Posterior cingulate gyrus (tissue), 11 donors: ENCODE measurements around the gene WDR33.

Experiments used
- DNase-seq, 10 donors: peaks; one replicate each; pipeline versions ENCODE4 v3.0.0 to v3.0.0-alpha.2; 2020 to 2021; ENCODE audit warnings: mixed read lengths in 3 of 10
- intact Hi-C: fragments of 100-400 bp; cut with DNase I; formaldehyde crosslinking; loops from one replicate; pipeline ENCODE4 v1.15.1; 2023

Gene WDR33

GRCh38 chr2:127726158-127726880 is 84.7 kb downstream of the WDR33 start:
- no peak for DNase-seq
- intact Hi-C loops, result no loop called here

DNA sequence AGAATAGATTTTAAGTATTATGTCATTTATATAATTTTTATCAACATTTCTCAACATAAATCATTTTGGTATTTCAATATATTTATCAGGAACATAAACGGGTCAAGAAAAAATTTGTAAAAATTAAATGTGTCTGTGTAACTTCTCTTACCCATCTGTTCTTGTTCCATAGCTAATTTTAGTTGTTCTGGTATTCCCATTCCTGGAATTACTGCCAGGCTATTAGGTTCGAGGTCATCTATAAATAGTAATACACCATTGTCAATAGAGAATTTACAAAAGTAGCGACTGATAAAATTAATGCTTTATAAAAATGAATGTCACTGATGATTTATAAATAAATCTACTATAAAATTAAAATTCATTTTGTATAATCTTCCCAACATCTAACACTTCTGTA is 88.2 kb downstream of the WDR33 start:
- intact Hi-C loops, result no loop called here

DNA sequence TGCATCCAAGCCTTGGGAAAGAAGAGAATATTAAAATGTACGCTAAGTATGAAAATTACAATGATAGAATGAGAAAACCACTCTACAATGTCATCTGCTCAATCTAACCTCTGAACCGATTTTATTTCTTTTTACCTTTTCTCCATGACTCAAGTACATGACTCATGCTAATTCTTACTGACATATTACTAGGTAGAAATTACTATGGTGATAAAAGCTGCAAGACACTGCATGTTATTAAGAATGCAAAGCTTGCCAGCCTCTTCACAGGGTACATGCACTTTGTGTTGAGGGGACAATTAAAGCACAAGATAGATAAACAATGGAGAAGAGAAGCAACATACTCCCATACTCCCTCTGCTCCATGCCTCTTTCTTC is 89.0 kb downstream of the WDR33 start:
- intact Hi-C loops, result no loop called here
- DNase-seq, result no peak

More for the DNA sequence above, 88.2 kb downstream of the WDR33 start:
- DNase-seq, result no peak

DNA sequence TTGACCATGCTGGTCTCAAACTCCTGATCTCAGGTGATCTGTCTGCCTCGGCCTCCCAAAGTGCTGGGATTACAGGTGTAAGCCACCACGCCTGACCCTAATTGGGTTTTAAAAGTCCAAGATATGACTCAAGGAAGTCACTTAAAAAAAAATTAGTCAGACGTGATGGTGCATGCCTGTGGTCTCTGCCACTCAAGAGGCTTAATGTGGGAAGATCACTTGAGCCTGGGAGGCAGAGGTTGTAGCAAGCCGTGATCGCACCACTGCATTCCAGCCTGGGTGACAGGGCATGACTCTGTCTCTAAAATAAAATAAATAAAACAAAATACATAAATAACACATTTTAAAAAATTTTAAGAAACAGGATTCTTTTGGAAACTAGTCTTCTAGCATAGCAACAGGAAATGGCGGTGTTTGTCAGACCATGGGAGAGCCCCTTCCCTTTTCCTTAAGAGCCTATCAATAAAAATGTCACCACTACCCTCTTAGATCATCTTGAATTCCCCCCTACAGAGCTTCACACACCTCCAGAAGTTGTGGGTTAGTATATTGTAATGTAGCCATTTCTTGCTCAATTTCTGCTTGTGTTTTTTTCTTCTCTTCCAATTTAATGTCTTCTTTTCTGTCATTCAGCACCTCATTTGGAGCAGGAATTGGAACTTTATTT is 89.5 kb downstream of the WDR33 start:
- intact Hi-C loops, result no loop called here

GRCh38 chr2:127719301-127720218 is 91.4 kb downstream of the WDR33 start:
- intact Hi-C loops, result no loop called here
- DNase-seq, result peak in 1 of 10 donors; percentile 76

More for the DNA sequence above, 89.5 kb downstream of the WDR33 start:
- no peak for DNase-seq

DNA sequence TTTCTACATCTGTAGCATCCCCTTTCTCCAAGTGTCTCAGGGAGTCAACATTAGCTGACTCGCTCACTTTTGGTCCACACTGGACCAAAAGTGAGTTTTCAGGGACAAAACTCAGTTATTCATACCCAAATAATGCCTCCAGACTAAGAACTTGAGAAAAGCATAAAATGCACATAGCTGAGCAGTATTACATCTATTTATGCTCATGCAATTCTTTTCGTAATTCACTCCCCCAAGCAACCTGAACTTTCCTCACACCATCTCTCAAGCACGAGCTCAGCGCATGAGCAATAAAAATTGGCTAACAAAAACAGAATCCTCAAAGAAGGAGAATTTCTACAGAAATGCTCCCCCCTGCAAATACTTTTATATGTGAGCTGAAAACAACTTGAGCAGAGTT is 92.7 kb downstream of the WDR33 start:
- intact Hi-C loops, result no loop called here
- DNase-seq, result no peak

DNA sequence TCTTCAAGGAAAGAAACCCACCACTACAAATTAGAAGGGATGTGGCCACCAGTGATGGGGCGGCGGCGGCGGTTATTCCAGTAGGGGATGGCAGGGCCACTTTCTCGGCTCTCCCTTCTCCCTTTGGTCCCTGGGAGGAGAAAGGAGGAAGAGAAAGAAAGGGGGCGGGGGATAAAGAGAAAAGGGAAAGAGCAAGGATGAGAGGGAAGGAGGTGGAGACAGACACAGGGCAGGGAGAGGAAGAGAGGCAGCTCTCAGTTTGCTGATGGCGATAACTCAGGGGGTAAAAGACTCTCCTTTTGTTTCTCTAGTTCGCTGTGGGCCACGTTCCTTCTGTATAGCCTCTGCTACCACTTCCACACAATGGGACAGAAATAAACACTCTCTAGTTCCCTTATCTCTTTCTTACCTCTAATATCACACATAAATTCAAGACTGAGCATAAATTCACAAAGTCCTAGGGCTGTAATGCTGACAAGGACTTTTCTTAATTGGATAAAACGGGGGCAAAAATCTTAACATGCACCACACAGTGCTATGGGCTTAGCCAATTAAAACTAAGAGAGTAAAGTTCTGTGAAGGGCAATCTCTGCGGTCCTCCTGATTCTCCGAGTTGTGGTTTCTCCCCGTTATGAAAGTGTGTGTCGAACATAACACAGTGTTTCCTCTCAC is 95.1 kb downstream of the WDR33 start:
- no peak for DNase-seq
- intact Hi-C loops, result no loop called here

DNA sequence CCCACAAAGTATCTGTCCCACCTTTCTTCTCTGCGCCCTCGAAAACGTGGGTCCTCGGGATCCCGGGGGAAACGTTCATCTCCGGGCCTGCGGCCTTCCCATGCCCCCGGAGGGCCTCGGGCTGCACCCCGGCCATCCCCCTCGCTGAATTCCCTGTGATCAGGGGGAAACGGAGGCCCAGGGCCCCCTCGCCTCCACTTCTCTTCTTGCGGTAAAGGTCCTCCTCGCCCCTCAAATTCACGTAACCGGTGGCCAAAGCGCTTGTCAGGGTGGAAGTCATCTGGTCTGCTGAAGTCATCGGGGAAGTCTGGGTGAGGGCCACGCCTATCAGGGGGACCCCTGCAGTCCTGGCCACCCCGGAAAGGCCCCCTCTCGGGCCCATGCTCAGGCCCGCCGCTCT is 97.4 kb downstream of the WDR33 start:
- intact Hi-C loops, result no loop called here
- no peak for DNase-seq

DNA sequence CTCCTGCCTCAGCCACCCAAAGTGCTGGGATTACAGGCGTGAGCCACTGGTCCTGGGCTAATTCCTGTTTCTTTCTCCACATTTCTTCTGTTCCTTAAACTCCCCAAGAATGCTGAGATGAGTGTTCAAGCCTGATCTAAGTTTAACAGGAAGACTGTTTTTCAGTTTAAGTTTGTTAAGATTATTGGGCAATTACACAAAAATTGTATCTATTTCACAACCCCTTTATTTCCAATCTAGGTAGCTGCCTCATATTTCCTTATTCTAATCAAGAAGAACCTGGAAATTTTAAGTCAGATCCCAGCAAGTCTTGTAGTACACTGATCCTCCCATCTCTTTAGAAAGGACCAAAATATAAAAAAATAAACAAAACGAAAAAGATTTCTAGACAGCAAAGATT is 98.0 kb downstream of the WDR33 start:
- intact Hi-C loops, result no loop called here
- no peak for DNase-seq

GRCh38 chr2:127709336-127709735 is 101.6 kb downstream of the WDR33 start:
- intact Hi-C loops, result loop anchor here (10.0 kb wide), 1 partner anchor 385 kb away; the partner anchor contains the start of gene UGGT1

GRCh38 chr2:127707890-127708648 is 102.9 kb downstream of the WDR33 start:
- intact Hi-C loops, result loop anchor here (10.0 kb wide), 1 partner anchor 387 kb away; the partner anchor contains the start of gene UGGT1
- peak in 1 of 10 donors; percentile 25 for DNase-seq

More at GRCh38 chr2:127709336-127709735, 101.6 kb downstream of the WDR33 start:
- no peak for DNase-seq

- no peak for DNase-seq
- intact Hi-C loops, result loop anchor here (10.0 kb wide), 1 partner anchor 388 kb away; the partner anchor contains the start of gene UGGT1
Observed at GRCh38 chr2:127706215-127706990, 104.6 kb downstream of the WDR33 start.

GRCh38 chr2:127705391-127706065 is 105.4 kb downstream of the WDR33 start:
- DNase-seq, result no peak
- intact Hi-C loops, result loop anchor here (10.0 kb wide), 1 partner anchor 389 kb away; the partner anchor contains the start of gene UGGT1

DNA sequence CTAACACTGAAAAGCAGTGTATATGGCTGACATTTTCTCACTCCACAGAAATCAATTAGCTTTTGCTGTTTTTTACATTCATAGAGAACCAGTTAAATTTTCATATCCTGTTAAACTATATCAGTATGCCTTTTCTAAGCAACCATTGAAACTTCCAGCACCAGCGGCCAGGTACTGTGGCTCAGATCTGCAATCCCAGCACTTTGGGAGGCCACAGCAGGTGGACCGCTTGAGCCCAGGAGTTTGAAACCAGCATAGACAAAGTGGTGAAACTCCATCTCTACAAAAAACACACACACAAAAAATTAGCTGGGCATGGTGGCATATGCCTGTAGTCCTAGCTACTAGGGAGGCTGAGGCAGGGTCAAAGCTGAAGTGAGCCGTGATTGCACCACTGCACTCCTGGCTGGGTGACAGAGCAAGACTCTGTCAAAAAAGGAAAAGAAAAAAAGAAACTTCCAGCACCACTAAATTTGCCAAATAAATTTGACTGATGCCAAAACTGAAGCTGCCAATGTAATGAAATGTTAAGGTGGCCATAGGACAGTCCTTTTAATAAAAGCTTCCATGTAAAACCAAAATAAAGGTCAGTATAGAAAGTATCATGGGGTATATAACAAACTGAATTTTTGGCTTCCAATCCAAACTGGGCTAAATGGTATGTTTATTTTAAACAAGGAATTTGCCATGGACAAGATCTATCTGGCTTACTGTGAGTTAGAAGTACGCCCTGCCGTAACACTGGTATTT is 106.2 kb downstream of the WDR33 start:
- intact Hi-C loops, result loop anchor here (10.0 kb wide), 1 partner anchor 390 kb away; the partner anchor contains the start of gene UGGT1

GRCh38 chr2:127703282-127703681 is 107.7 kb downstream of the WDR33 start:
- DNase-seq, result no peak
- intact Hi-C loops, result loop anchor here (10.0 kb wide), 1 partner anchor 392 kb away; the partner anchor contains the start of gene UGGT1

More for the DNA sequence above, 106.2 kb downstream of the WDR33 start:
- DNase-seq, result no peak

DNA sequence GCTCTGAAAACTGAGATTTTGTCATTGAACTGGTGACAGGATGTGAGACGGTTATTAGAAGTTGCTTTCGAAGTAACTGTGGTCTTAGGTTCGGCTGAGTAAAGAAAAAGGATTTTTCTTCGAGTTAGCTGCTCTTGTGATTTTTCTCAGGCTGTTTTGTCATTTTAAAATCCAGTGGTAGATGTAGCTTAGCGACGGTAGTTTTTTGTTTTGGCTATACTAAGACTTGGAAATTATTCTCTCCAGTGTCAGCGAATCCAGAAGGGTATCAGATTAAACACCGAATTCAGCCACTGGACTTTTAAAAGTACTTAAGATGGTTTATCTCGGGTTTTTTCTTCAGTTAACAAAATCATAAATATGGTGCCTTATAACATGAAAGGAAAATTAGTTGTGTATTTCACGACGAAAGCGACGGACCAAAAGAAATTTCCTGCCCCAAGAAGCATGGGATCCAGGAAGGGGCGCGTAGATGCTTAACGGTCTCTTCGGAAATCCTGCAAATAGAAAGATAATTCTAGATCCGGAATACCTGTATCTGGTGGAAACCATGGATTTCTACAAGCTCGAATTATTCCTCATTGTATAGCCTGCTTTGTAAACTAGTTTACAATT is 108.5 kb downstream of the WDR33 start:
- intact Hi-C loops, result loop anchor here (10.0 kb wide), 1 partner anchor 392 kb away; the partner anchor contains the start of gene UGGT1
- DNase-seq, result no peak
